Myocyte (in vitro differentiated cells): ENCODE measurements around the gene ADAP1. TPM values are rescaled to one million over a fixed set of nuclear protein-coding genes. Genes with fewer than 3 reads are reported as not detected.
"Not testable (repeated sequence)": the region's sequence is repeated elsewhere in the genome, so short reads cannot be mapped to it uniquely, and the experiment has no call there.

Experiments
- DNase-seq: peaks from one replicate; pipeline ENCODE4 v3.0.0-alpha.2; 2012; ENCODE audit warnings: low read depth
- total RNA-seq: library from RNA; depleted of rRNA; stranded (reverse); fragments of >200 nt; gene quantifications from 2 replicates; pipeline ENCODE4 v1.2.3, GENCODE V29; 2014

The ADAP1 gene
- total RNA-seq, 1 donor from 2014 or later: 0.56 TPM

- DNase-seq: no peak
Observed at GRCh38 chr7:883055-884021, 71.1 kb downstream of the ADAP1 start.

DNA sequence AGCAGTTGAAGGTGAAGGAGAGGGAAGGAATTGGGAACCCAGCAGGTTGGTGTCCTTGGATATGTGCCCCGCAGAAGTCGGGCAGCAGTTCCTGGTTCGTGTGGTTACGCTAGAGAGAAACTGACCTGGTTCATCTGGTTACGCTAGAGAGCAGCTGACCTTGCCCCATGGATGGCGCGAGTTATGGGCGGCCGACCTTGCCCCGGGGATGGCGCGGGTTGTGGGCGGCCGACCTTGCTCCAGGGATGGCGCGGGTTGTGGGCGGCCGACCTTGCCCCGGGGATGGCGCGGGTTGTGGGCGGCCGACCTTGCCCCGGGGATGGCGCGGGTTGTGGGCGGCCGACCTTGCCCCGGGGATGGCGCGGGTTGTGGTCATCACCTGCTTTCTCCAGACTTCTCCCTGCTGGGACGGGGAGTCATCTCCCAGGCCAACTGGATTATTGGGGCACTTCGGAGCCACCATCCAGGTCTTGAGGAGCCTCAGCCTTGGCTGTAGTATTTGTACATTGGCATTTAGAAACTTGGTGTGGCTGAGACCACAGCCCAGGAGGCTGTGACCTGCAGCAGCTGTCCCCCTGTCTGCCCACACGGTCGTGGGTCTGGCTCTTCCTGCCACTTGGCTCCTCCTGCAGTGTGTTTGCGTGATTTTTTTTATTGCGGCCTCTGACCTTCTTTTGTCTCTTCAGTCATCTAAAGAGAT lies 72.0 kb downstream of the ADAP1 start:
- DNase-seq: peak; percentile 80

GRCh38 chr7:881441-882234 lies 72.8 kb downstream of the ADAP1 start:
- no peak for DNase-seq

GRCh38 chr7:880450-880849 lies 74.0 kb downstream of the ADAP1 start:
- DNase-seq: peak; percentile 93

GRCh38 chr7:879706-880105 lies 74.8 kb downstream of the ADAP1 start:
- DNase-seq: no peak

DNA sequence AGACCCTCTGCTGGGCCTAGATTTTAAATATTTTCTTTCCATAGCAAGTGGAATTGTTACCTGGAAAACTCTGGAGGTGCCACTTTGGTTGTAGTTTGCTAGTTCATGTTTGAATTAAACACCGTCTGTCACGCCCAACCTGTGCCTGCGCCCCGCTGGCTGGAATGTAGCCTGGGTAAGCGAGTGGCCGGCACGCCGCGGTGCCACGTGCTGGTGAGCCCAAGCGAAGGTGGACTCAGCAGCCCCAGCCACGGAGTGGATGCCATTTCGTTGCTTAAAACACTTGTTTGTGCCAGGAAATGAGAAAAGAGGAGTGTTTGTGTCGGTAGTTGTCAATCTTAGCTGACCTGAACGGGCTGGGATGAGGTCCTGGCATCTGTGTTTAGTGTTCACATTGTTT lies 75.4 kb downstream of the ADAP1 start:
- DNase-seq: no peak

- no peak for DNase-seq
Observed at GRCh38 chr7:877312-878232, 76.9 kb downstream of the ADAP1 start.

- DNase-seq: no peak
Observed at GRCh38 chr7:876972-877311, 77.5 kb downstream of the ADAP1 start.

- DNase-seq: peak; percentile 95
Observed at GRCh38 chr7:876077-876971, 78.2 kb downstream of the ADAP1 start, which contains the start of gene GET4. Gene GET4, plus strand, starts transcription at chr7:876554. Its CDS starts 92 bp downstream, at chr7:876646.

DNA sequence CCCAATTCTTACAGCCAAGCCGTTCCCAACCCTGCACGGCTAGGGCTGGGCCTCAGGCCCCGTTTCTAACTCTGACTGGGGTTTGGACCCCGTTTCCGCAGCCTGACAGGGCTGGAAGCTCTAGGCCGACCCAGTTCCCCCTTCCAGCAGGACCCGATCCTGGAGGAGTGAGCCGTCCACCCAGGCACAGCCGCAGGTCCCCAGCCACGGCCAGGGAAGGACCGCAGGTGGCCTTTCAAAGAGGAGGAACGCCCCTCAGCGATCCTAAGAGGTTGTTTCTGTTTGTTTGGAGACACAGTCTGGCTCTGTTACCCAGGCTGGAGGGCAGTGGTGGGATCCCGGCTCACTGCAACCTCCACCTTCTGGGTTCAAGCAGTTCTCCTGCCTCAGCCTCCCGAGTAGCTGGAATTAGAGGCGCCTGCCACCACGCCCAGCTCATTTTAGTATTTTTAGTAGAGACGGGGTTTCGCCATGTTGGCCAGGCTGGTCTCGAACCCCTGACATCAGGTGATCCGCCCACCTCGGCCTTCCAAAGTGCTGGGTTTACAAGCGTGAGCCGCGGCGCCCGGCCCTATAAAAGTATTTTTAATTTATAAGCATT lies 78.9 kb downstream of the ADAP1 start:
- DNase-seq: no peak

DNA sequence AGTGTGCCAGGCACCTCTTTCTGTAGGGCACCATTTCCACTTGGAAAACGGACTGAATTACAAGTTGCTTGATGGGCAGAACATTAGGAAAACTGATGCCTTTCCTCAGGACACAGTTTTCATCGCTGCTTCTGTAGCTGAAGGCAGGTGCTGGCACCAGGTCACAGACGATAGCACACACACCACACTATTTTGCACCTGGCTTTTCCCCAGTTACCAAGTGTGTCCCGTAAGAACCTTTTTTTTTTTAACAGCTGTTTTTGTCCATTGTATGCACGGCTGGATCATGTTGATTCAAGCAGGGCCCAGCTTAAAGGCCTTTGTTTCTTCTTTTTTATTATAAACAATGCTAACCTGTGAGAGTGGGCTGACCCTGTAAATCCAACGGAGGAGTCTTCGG lies 79.4 kb downstream of the ADAP1 start:
- DNase-seq: no peak

DNA sequence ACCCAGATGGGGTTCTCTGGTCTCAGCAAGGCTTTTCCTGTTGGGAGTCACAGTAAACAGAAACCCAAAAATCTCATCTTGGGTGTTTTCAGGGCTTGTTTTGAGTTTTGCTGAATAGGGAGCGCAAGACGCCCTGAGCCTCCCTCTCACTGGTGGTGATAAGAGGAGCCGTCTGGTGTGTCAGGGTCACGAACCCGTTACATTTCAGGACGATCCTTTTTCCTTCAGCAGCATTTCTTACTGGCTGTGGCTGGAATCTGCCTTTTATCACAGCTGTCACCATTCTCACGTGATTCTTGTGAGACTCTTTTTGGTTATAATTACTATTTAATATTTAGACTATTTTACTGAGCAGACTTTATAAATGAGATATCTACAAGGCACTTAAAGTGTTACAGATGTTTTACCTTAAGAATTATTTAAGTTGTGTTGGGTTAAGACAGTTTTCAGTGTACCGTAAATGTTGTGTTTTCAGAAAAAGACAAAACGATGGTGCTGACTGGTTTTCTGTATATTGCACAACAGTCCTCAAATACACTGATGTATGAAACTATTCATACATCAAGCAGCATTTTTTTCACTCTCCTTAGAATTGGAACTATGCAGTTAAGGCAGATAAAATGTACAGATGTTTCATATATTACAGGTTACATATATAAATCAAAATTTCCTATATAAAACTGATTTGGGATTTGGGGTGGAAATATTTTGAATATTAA lies 80.3 kb downstream of the ADAP1 start:
- no peak for DNase-seq

GRCh38 chr7:873367-874002 lies 81.0 kb downstream of the ADAP1 start:
- peak; percentile 78 for DNase-seq

GRCh38 chr7:872685-873084 lies 81.8 kb downstream of the ADAP1 start:
- not testable (repeated sequence) for DNase-seq

DNA sequence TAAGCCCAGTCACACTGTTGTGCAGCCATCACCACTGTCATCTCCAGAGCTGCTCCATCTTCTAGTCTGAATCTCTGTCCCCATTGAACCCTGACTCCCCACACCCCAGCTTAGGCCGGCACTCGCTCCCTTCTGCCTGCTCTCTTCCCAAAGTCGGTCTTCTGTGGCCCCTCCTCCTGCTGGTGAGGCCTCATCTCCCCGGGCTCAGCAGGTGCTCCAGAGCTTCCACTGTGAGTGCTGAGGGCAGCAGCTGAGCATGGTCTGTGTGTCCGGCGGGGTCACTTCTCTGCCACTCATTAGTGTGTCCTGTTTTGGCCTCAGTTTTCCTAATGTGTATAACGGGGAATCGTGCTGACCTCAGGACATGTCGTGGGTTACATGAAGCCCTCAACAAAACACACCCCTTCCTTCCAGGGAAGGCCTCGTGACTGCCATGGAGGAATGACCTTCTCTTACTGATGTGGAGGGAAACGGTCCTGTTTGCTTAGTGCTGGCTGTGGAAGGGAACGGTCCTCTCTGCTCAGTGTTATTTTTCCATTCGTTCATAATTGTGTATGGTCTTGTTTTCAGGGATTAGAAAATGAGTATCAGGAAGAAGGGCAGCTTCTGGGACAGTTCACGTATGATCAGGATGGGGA lies 82.5 kb downstream of the ADAP1 start:
- DNase-seq: peak; percentile 66

DNA sequence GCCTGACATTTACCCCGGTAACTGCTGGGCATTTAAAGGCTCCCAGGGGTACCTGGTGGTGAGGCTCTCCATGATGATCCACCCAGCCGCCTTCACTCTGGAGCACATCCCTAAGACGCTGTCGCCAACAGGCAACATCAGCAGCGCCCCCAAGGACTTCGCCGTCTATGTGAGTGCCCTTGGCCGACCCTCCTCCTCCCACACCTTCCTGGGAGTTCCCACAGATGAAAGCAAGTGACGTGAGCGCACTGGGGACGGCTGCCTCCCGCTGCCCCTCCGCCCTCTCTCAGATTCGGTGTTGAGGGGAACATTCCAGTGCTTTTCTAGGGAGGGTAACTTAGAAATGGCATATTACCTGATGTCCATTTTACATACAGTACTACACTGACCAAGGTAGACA lies 85.1 kb downstream of the ADAP1 start:
- DNase-seq: no peak

GRCh38 chr7:868189-868486 lies 86.3 kb downstream of the ADAP1 start:
- no peak for DNase-seq
